NOMO-1 treated with DMSO at 0.1 percent for 48 hours (cell line): ENCODE data around the gene ANP32A.
"Not testable (repeated sequence)": the region's sequence is repeated elsewhere in the genome, so short reads cannot be mapped to it uniquely, and the experiment has no call there.

Experiments
- DNase-seq: peaks from one replicate; lab custom pipeline; 2025; ENCODE audit not compliant: unreplicated experiment; lab: John Stamatoyannopoulos, UW

The ANP32A gene

DNA sequence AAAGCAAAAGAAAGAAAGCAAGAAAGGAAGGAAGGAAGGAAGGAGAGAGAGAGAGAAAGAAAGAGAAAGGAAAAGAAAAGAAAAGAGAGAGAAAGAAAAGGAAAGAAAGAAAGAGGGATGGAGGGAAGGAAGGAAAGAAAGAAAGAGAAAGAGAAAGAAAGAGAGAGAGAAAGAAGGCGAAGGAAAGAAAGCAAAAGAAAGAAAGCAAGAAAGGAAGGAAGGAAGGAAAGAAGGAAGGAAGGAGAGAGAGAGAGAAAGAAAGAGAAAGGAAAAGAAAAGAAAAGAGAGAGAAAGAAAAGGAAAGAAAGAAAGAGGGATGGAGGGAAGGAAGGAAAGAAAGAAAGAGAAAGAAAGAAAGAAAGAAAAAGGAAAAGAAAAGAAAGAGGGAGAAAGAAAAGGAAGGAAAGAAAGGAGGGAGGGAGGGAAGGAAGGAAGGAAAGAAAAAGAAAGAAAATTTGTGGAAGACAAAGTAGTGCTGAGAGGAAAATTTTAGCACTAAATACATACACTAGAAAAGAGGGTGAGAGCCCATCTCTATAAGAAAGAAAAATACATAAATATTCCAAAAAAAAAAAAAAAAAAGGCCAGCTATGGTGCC, 60.6 kb downstream of the ANP32A start:
- DNase-seq, result not testable (repeated sequence)

DNA sequence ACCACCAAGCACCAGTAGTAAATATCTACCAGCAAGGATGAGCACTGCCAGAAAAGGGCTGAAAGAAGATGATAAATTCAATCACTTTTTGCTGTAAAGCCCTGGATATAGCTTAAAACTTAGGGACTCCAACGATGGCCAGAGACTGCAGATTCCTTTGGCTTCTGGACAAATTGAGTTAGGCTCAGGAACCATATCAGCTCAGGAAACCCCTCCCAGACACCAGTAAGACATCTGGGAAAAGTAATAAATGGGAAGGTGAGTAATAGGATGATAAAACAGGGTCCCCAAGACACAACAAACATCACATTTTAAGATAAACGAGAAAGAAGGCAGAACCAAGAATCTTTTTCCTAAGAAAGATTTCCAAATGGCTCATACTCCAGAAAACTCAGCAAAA, 65.0 kb downstream of the ANP32A start:
- DNase-seq, result no peak

DNA sequence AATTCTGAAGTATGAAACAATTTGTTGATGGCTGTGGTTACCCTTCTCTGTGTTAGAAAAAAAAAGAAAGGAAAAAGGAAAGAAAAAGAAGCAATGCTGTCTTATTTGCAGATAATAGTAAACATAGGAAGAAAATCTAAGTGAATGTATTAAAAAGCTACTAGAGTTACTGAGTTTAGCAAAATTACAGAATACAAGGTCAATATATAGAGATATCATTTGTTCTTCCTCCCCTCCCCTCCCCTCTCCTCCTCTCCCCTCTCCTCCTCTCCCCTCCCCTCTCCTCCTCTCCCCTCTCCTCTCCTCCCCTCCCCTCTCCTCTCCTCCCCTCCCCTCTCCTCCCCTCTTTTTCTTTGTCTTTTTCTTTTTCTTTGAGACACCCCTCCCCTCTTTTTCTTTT, 69.1 kb downstream of the ANP32A start:
- no peak for DNase-seq

DNA sequence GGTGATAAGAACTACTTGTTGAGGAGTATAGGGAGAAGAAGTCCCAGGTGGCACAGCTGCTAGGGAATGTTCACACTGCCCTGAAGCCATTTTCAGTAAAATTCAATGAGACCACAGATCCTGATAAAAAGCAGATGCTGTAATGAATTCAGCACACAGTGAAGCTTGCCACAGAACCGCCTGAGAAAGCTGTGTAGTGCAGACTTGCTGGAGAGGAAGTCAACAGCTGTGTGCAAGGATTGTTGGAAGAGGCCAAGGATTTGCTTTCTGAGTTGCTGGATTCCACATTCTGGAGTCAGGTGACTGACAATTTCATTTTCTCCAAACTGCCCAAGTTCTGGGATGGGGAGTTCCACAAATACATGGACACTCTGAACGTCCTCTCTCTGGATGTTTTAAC, 70.9 kb downstream of the ANP32A start:
- no peak for DNase-seq

DNA sequence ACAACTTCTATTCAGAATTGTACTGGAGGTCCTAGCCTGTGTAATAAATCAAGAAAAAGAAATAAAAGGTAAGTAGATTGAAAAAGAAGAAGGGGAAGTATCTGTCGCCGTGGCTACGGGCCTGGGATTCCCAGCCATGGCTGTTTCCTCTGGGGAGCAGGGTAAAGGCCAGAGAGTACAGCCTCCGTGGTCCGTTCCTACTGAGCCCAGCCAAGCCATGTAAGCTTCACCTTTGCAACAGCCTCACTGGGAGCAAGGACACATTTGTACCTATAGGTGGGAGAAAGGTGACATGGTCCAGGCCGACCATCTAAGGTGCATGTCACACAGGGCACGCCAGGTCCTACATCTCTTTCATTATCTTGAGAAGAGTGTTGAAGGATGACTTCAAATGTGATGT, 71.3 kb downstream of the ANP32A start:
- DNase-seq, result no peak

DNA sequence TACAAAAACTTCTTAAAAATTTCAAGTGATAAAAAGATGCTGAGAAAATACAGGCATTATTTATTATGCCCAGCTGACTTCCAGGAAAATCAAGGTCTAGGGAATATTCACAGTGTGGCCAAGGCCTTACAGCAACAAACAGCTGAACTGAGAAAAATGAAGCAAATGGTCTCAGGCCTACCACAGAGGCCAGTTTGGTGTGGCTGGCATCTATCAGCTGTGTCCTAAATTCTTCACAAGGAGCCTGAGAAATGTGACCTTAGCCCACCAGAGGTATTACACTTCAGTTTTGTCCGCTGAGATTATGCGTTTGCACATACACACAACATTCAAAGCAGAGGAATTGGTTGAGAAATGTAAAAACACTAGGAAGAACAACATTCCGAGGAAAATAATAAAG, 77.4 kb downstream of the ANP32A start:
- no peak for DNase-seq

DNA sequence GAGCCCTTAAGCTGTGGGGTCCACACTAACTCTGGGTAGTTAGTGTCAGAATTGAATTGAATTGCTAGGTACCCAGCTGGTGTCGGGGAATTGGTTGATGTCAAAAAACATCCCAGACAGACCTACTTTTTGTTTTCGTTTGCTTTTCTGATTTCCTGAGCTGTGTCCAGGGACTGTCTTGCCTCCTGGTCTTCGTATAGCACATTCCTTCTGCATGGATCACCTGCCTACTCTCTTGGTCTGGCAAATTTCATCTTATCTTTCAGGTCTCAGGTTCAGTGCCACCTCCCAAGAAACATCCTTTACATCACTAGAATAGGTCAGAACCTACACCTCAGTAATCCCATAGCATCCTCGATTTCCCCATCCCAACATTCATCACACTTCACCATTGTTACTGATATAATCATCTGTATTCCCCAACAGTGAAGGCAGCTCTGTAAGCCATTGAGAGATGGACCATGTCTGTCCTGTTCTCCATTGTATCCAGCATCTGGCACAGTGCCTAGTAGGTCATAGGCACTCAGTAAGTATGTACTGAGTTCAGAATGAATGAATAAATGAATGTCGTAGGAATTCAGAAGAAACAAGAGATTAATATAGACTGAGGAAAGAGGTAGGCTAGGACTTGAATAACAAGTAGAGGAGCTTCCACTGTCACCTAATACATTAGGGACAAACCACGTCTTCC, 81.2 kb downstream of the ANP32A start:
- no peak for DNase-seq

DNA sequence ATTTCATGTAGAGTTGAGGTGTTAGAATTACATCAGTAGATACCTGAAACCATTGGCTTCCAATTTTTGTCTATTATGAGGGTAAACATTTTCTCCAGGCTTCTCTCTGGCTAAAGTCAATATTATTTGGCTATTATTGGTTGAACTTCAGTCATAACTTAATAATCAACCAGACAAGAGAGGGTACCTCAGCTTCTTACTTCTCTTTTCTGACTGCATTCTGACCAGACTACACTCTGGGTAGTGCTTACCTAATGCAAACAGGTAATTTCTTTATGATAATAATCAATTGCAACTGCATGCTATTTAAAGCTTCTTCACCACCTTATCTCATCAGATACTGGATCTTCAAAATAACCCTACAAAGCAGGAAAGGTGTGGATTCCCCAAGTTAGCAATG, 85.1 kb downstream of the ANP32A start:
- no peak for DNase-seq

DNA sequence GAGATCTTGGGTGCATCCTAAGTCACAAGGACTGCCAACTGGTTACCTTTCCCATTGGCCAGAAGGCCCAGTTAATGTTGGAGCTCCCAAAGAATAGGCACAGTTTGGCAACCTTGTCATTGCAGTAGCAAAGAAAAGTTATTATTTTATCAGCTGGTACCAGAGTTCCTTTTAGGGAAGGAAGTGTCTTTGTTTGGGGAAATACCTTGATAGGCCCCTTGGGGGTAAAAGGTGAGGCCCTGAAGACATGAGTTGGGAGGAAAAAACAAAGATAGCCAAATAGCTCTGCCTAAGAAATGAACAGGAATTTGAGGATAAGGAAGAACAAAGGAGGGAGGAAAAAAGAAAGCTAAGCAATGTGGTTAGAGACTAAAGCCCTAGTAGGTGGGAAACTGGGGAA, 85.8 kb downstream of the ANP32A start:
- DNase-seq, result no peak

DNA sequence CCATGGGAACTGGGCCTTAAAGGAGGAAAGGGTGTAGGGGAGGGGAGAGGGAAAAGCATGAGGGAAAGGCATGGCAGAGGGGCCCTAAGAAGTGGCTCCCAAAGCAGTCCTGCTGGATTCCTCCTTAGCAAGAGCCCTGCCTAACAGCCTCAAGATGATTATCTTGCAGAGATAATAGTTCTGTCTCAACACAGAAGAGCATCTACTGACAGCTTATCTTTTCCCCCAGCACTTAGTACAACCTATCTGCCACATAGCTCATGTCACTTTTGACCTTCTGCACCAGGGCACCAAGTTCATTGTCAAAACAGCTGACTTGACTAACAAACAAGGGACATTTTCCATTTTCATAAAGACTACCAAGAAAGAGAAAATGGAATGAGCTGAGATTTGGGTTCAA, 86.3 kb downstream of the ANP32A start:
- no peak for DNase-seq

DNA sequence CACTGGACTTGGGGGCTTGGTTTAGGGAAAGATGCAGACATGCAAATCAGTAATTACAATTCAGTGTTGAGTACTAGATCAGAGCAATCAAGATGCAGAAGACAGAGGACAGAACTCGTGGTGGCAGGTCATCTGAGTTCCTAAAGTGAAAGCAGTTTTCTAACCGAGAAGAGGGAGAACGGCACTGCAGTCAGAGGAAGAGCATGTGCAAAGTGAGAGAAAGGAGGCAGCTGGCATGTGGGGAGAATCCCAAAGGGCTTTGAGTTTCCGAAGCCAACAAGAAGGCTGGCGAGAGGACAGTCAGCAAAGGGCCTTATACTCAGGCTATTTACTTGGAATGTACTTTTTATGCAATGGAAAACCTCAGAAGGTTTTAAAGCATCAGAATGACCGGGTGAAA, 87.0 kb downstream of the ANP32A start:
- DNase-seq, result no peak

DNA sequence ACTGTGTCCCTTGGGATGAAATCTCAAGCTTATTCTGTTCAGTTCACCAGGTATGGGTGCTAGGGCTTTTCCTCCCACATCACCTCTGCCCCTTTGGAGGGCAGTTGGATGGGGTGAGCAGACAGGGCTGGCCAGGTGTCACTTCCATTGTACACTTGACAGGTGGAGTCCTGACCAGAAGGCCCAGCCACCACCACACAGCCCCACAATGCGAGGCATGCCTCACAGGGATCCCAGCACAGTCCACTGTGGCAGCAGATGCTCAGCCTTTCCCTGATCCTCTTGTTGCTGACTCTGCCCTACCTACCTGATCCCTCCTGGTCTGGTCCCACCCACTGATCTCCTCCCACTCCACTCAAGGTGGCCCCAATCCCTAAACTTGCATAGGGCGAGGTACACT, 88.2 kb downstream of the ANP32A start:
- DNase-seq, result no peak

DNA sequence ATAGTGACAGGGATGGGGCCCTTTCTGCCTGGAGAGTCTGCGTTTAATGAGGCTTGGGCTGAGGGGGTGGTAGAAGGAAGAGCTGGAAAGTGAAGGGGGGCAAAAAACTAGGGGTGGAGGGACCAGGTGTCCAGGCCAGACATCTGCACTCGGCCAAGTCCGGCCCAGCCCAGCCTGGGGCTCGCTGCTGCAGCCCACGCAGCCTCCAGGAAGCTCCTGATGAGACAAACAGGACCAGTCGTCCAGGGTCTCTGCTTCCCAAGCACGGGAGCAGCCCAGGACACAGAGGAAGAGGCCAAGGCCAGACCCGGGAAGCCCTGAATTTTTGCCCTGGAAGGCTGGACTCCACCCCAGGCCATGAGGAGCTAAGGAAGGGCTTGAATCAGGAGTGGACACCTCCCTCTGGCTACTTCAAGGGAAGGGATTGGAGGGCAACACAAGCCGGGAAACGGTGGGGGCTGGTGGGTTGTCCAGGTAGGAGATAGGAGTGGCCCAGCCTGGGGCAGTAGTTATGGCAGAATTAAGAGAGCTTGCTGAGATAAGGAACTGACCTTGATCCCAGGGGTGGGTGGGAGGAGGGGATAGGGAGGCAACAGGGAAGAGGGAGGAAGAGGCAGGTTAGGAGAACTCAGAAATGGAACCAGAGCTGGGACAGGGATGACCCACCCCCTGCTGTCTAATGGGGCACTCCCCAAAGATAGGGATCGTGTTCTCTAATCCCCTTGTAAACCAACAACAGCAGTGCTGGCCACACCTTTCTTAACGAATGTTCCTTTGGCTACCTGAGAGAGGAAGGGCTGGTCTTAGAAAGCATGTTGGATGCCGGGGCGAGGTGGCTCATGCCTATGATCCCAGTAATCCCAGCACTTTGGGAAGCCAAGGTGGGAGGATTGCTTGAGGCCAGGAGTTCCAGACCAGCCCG, 89.5 kb downstream of the ANP32A start:
- DNase-seq, result no peak

DNA sequence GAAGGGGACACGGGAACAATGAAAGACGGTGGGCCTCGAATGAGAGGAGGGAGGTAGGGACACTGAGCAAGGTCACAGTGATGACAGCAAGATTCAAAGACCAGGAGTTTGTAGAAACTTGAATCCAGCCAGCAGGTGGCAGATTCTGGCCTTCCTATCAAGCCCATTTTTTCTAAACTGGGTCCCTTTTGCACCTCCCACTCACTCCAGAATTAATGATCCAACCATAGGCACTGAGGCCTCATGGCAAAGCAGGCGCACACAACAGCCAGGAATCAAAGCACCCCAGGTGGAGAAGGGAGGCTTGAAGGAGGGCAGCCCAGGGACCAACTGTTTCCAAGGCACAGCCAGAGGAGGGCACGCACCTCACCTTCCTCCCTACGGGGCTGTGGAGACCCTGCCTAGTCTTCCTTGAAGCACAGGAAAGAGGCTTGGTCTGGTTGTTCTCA, 90.2 kb downstream of the ANP32A start:
- no peak for DNase-seq

DNA sequence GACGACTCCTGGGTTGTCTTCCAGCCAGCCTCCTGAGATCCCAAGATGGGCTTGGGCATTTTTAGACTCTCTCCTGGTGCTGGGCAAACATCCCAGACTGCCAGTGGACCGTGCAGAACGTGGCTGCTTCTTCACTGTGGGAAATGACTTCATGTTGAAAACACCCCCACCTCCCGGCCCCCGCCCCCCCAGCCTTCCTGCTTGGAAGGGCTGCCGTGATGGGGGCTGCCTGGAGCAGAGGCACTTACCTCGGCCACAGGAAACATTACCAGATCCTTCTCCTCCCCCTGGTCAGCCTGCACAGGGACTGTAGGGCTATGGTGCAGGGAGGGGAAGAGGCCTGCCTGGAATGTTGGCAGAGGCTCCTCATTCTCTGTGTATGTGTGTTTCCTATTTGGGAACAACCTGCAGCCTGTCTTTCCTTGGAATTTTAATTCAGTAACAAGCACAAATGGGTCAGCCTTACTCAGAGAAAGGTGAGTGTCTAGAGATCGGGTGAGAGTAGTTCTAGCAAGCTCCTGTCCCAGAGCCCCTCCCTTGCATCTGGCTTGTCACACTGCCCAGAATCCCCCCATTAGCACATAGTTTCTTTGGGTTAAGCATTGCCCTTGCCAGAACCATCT, 90.8 kb downstream of the ANP32A start:
- DNase-seq, result no peak
